ENCODE results near the gene EPB41L4A.
"Not testable (repeated sequence)": the region's sequence is repeated elsewhere in the genome, so short reads cannot be mapped to it uniquely, and the experiment has no call there.

DNA sequence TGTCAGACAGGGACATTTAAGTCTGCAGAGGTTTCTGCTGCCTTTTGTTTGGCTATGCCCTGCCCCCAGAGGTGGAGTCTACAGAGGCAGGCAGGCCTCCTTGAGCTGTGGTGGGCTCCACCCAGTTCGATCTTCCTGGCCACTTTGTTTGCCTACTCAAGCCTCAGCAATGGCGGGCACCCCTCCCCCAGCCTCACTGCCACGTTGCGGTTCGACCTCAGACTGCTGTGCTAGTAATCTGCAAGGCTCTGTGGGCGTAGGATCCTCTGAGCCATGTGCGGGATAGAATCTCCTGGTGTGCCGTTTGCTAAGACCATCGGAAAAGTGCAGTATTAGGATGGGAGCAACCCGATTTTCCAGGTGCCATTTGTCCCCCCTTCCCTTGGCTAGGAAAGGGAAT is 47.2 kb upstream of the EPB41L4A start:
- TF ChIP-seq, protein P1, sequence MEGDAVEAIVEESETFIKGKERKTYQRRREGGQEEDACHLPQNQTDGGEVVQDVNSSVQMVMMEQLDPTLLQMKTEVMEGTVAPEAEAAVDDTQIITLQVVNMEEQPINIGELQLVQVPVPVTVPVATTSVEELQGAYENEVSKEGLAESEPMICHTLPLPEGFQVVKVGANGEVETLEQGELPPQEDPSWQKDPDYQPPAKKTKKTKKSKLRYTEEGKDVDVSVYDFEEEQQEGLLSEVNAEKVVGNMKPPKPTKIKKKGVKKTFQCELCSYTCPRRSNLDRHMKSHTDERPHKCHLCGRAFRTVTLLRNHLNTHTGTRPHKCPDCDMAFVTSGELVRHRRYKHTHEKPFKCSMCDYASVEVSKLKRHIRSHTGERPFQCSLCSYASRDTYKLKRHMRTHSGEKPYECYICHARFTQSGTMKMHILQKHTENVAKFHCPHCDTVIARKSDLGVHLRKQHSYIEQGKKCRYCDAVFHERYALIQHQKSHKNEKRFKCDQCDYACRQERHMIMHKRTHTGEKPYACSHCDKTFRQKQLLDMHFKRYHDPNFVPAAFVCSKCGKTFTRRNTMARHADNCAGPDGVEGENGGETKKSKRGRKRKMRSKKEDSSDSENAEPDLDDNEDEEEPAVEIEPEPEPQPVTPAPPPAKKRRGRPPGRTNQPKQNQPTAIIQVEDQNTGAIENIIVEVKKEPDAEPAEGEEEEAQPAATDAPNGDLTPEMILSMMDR (IDR thresholded peaks at IDR 0.05) = not testable (repeated sequence)
- not testable (repeated sequence) for TF ChIP-seq POLR2A (IDR thresholded peaks at IDR 0.05)

Measured in stomach (tissue), 4 donors.